GM18909 (cell line): ENCODE measurements around the gene EPHA1.

Experiments used
- ATAC-seq: cut with Tn5 transposase; IDR thresholded peaks from one replicate; pipeline ENCODE4 v1.9.1; 2021; ENCODE audit warnings: mild to moderate bottlenecking; ENCODE audit not compliant: unreplicated experiment, poor library complexity

The EPHA1 gene

GRCh38 chr7:143355450-143356385, 52.9 kb downstream of the EPHA1 start:
- ATAC-seq: no peak

- no peak for ATAC-seq
These were observed 53.7 kb downstream of the EPHA1 start for GRCh38 chr7:143354965-143355364.

GRCh38 chr7:143354376-143354775, 54.3 kb downstream of the EPHA1 start:
- no peak for ATAC-seq

GRCh38 chr7:143352531-143353002, 56.1 kb downstream of the EPHA1 start:
- no peak for ATAC-seq

- ATAC-seq: no peak
These were observed 57.1 kb downstream of the EPHA1 start for GRCh38 chr7:143351574-143351973.

- no peak for ATAC-seq
These were observed 57.6 kb downstream of the EPHA1 start for GRCh38 chr7:143351060-143351459.

GRCh38 chr7:143347950-143348349, 60.7 kb downstream of the EPHA1 start:
- ATAC-seq: no peak

- no peak for ATAC-seq
These were observed 62.6 kb downstream of the EPHA1 start for GRCh38 chr7:143346018-143346417.

GRCh38 chr7:143345428-143345900, 63.2 kb downstream of the EPHA1 start:
- ATAC-seq: peak; percentile 80

GRCh38 chr7:143343596-143343995, 65.1 kb downstream of the EPHA1 start:
- ATAC-seq: no peak

- no peak for ATAC-seq
These were observed 66.8 kb downstream of the EPHA1 start for GRCh38 chr7:143341842-143342241.
